ENCODE measurements around the gene GABRB1.

GABRB1 gene

GRCh38 chr4:47060561-47060960 is 29.2 kb downstream of the GABRB1 start:
- DNase-seq: no peak
- Histone ChIP-seq H2AFZ (ENCODE audit: low read length) (no peak overlapping the region), H3K4me3 (ENCODE audit: low read length) (no peak overlapping the region), H3K9me2 (replicated peaks; ENCODE audit: insufficient read depth, low read length) (no peaks in the 10 kb centered on the region), H3K27me3 (replicated peaks; ENCODE audit: insufficient read depth, low read length) (no peaks in the 10 kb centered on the region), H3K4me2 (ENCODE audit: low read depth, low read length) (no peak overlapping the region), H4K20me1 (ENCODE audit: insufficient read depth, low read length) (no peaks in the 10 kb centered on the region), H3F3A (ENCODE audit: insufficient read depth, low read length) (no peaks in the 10 kb centered on the region), H3K79me2 (ENCODE audit: low read length) (no peaks in the 10 kb centered on the region), H3K4me1 (ENCODE audit: low read length) (no peaks in the 10 kb centered on the region), H3K9me3 (replicated peaks; ENCODE audit: insufficient read depth, low read length) (no peaks in the 10 kb centered on the region), H3K9ac (ENCODE audit: low read length) (no peak overlapping the region), H3K27ac (ENCODE audit: low read length) (no peak overlapping the region), H3K36me3 (replicated peaks; ENCODE audit: insufficient read depth, low read length) (no peaks in the 10 kb centered on the region)
- TF ChIP-seq CTCF (IDR thresholded peaks at IDR 0.05; ENCODE audit: low read length) (no peak), EZH2 (optimal IDR thresholded peaks at IDR 0.05; ENCODE audit: low read depth, low read length) (no peak), EZH2phosphoT487 (IDR thresholded peaks at IDR 0.05; ENCODE audit: low read length) (no peak)

GRCh38 chr4:47061435-47061834 is 30.1 kb downstream of the GABRB1 start:
- Histone ChIP-seq H3K9ac (ENCODE audit: low read length) (no peak overlapping the region), H4K20me1 (ENCODE audit: insufficient read depth, low read length) (no peaks in the 10 kb centered on the region), H3K79me2 (ENCODE audit: low read length) (no peaks in the 10 kb centered on the region), H3K4me2 (ENCODE audit: low read depth, low read length) (no peak overlapping the region), H3K36me3 (replicated peaks; ENCODE audit: insufficient read depth, low read length) (no peaks in the 10 kb centered on the region), H3K4me3 (ENCODE audit: low read length) (no peak overlapping the region), H3F3A (ENCODE audit: insufficient read depth, low read length) (no peaks in the 10 kb centered on the region), H3K27me3 (replicated peaks; ENCODE audit: insufficient read depth, low read length) (no peaks in the 10 kb centered on the region), H3K9me2 (replicated peaks; ENCODE audit: insufficient read depth, low read length) (no peaks in the 10 kb centered on the region), H3K4me1 (ENCODE audit: low read length) (no peaks in the 10 kb centered on the region), H3K27ac (ENCODE audit: low read length) (no peak overlapping the region), H2AFZ (ENCODE audit: low read length) (no peak overlapping the region), H3K9me3 (replicated peaks; ENCODE audit: insufficient read depth, low read length) (no peaks in the 10 kb centered on the region)
- no peak for DNase-seq
- no peak for TF ChIP-seq EZH2 (optimal IDR thresholded peaks at IDR 0.05; ENCODE audit: low read depth, low read length)
- no peak for TF ChIP-seq EZH2phosphoT487 (IDR thresholded peaks at IDR 0.05; ENCODE audit: low read length)
- TF ChIP-seq CTCF (IDR thresholded peaks at IDR 0.05; ENCODE audit: low read length): no peak

GRCh38 chr4:47065051-47065481 is 33.7 kb downstream of the GABRB1 start:
- Histone ChIP-seq H3K79me2 (ENCODE audit: low read length) (no peaks in the 10 kb centered on the region), H3K9me2 (replicated peaks; ENCODE audit: insufficient read depth, low read length) (no peaks in the 10 kb centered on the region), H3K36me3 (replicated peaks; ENCODE audit: insufficient read depth, low read length) (no peaks in the 10 kb centered on the region), H3K9ac (ENCODE audit: low read length) (no peak overlapping the region), H3K9me3 (replicated peaks; ENCODE audit: insufficient read depth, low read length) (no peaks in the 10 kb centered on the region), H3K27me3 (replicated peaks; ENCODE audit: insufficient read depth, low read length) (no peaks in the 10 kb centered on the region), H3F3A (ENCODE audit: insufficient read depth, low read length) (no peaks in the 10 kb centered on the region), H3K27ac (ENCODE audit: low read length) (no peak overlapping the region), H3K4me1 (ENCODE audit: low read length) (no peaks in the 10 kb centered on the region), H2AFZ (ENCODE audit: low read length) (no peak overlapping the region), H4K20me1 (ENCODE audit: insufficient read depth, low read length) (no peaks in the 10 kb centered on the region), H3K4me3 (ENCODE audit: low read length) (no peak overlapping the region), H3K4me2 (ENCODE audit: low read depth, low read length) (no peak overlapping the region)
- TF ChIP-seq EZH2phosphoT487 (IDR thresholded peaks at IDR 0.05; ENCODE audit: low read length) (no peak), EZH2 (optimal IDR thresholded peaks at IDR 0.05; ENCODE audit: low read depth, low read length) (no peak), CTCF (IDR thresholded peaks at IDR 0.05; ENCODE audit: low read length) (no peak)
- no peak for DNase-seq
